GM12865 (cell line): ENCODE results near the gene UBD.

Experiments used
- DNase-seq: peaks from one replicate; pipeline ENCODE4 v3.0.0; 2010; ENCODE audit warnings: low read depth
- H3K4me3 ChIP-seq: 2 replicates; pipeline ENCODE4 v1.5.1; 2011; ENCODE audit warnings: mild to moderate bottlenecking, low read depth, low read length, control low read depth
- TF ChIP-seq, protein P1 (sequence below): IDR thresholded peaks from 2 replicates; pipeline ENCODE4 v1.5.1; 2011; ENCODE audit warnings: low read length, control low read depth, low read depth, inconsistent platforms; ENCODE audit not compliant: insufficient read depth; ENCODE audit errors: missing control alignments

Gene UBD

GRCh38 chr6:29530671-29531310 lies 28.7 kb downstream of the UBD start:
- DNase-seq, result no peak
- TF ChIP-seq, protein P1, sequence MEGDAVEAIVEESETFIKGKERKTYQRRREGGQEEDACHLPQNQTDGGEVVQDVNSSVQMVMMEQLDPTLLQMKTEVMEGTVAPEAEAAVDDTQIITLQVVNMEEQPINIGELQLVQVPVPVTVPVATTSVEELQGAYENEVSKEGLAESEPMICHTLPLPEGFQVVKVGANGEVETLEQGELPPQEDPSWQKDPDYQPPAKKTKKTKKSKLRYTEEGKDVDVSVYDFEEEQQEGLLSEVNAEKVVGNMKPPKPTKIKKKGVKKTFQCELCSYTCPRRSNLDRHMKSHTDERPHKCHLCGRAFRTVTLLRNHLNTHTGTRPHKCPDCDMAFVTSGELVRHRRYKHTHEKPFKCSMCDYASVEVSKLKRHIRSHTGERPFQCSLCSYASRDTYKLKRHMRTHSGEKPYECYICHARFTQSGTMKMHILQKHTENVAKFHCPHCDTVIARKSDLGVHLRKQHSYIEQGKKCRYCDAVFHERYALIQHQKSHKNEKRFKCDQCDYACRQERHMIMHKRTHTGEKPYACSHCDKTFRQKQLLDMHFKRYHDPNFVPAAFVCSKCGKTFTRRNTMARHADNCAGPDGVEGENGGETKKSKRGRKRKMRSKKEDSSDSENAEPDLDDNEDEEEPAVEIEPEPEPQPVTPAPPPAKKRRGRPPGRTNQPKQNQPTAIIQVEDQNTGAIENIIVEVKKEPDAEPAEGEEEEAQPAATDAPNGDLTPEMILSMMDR, result no peak
- no peak overlapping the region for H3K4me3 ChIP-seq

DNA sequence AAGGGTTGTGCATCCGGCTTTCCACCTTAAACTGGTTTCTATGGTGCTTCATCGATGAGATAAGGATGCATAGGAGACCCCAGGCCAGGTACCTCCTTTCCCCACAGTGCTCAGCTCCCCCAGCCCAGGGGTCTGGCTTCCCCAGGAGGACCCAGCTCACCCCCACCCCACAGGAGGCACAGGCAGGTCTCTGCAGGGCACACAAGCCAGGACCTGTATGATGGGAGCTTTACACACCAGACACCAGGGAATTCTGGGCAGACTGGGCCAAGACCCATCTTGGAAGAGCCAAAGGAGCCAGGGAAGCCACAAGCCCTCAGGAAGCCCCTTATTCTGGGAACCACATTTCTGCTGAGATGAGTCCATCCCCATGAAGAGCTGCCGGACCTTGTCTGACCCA lies 29.6 kb downstream of the UBD start:
- H3K4me3 ChIP-seq, result no peak overlapping the region
- no peak for DNase-seq
- TF ChIP-seq, protein P1, result no peak

DNA sequence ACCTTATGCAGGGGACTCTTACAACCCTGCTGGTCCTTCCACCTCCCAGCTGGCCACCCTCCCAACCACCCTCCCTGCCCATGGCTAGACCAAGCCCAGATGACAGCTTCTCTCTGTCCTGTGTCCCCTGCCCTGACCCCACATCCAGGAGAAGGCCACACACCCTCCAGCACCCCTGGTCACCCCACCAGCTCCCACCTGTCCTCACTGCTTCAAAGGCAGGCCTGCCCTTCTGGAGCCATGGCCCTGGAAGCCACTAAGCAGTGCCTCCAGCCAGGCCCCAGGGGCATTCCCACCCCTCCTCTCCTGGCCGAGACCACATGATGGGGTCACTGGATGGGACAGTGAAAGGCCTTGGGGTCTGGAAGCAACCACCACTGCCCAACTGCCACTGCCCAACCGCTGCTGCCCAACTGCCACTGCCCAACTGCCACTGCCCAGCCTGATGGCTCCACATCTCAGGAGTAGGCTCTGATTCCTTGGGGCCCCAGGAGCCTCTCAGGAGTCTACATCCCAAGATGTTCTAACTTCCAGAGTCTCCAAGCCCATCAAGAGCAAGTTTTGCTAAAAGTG lies 30.5 kb downstream of the UBD start:
- H3K4me3 ChIP-seq, result no peak overlapping the region
- TF ChIP-seq, protein P1, result no peak
- DNase-seq, result no peak

DNA sequence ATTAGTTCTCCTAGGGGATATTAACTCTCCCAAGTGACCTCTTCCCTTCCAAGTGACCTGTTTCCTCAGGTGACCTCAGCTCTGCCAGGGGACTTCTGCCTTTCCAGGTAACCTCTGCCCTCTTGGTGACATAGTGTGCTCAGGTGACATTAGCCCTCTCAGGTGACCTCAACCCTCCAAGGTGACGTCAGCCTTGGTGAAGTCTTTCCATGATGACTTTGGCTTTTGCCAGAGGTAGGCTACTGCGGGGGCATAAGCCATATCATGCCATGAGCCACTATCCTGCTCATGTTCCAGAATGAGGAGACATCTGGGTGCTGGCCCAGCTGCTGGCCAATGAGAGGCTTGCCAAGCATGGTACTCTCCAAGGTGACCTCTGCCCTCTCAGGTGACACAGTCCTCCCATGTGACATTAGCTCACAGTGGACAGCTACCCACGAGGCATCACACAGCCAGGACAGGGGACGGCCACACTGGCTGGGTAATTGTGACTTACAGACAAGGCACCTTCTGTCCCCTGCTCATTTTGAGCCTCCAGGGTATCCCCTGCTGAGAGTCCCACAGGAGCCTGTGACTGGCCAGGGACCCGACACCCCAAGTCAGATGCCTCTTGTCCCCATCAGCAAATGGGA lies 31.1 kb downstream of the UBD start:
- DNase-seq, result no peak
- no peak overlapping the region for H3K4me3 ChIP-seq
- TF ChIP-seq, protein P1, result no peak

GRCh38 chr6:29527564-29527963 lies 32.0 kb downstream of the UBD start:
- no peak for DNase-seq
- H3K4me3 ChIP-seq, result no peak overlapping the region
- TF ChIP-seq, protein P1, result no peak

DNA sequence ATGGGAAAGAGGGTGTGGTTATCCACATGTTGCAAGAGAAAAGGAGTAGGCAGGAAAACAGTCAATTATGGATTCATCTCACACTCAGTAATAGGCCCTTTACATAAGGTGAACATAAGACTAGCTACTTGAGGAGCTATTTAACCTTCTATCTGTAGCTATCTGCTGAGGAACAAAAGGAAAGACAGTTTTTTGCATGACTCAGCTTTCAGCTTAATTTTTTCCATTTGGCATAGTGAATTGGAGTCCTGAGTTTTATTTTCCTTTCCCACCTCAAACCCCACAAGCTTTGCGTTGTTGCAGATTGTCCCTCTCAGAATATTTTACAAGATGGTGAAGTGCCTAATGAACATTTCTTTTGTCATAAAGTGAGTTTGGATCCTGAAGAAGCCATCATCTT lies 32.4 kb downstream of the UBD start:
- no peak for DNase-seq
- TF ChIP-seq, protein P1, result no peak
- no peak overlapping the region for H3K4me3 ChIP-seq

DNA sequence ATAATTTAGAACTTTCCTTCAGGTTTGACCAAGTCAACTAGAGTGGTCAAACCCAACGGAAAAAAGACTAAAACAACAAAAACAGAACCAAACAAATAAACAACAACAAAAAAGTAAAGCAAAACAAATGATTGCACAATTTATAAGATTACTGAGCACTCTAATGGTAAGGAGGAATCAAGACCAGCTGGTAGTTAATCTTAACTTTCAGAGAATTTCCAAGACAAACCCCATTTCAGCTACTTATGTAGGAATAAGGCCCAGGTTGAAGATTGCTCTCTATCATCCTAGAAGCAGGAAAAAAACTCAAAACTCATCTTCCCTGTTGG lies 34.3 kb downstream of the UBD start:
- H3K4me3 ChIP-seq, result no peak overlapping the region
- no peak for DNase-seq
- TF ChIP-seq, protein P1, result no peak
